K562 (cell line): ENCODE measurements around the gene TBC1D5. TPM values are rescaled to one million over a fixed set of nuclear protein-coding genes. Genes with fewer than 3 reads are reported as not detected.
A peak's percentile ranks its signal among the peaks of the same experiment; 100 is the strongest.

ENCODE experiments used
- BHLHE40 ChIP-seq: IDR thresholded peaks from 2 replicates; pipeline ENCODE4 v1.6.1; 2011; ENCODE audit warnings: low read length, improper control_type of control experiment
- CBFA2T2 ChIP-seq: fragments of 450-650 bp; conservative IDR thresholded peaks from 2 replicates; pipeline ENCODE4 v1.6.1; 2017; ENCODE audit warnings: mild to moderate bottlenecking
- DMBX1 ChIP-seq: fragments of 250-450 bp; sonication (Bioruptor Pico); IDR thresholded peaks from 2 replicates; pipeline ENCODE4 v1.8.0; 2022; ENCODE audit warnings: inconsistent platforms, mild to moderate bottlenecking, moderate library complexity, borderline replicate concordance
- MECOM ChIP-seq: fragments of 250-450 bp; sonication (Bioruptor Pico); IDR thresholded peaks from 2 replicates; pipeline ENCODE4 v1.8.0; 2022; ENCODE audit warnings: inconsistent platforms
- MEIS2 ChIP-seq: fragments of 450-650 bp; IDR thresholded peaks from 2 replicates; pipeline ENCODE4 v1.6.1; 2014; ENCODE audit warnings: mild to moderate bottlenecking; ENCODE audit not compliant: partially characterized antibody
- NCOA6 ChIP-seq: fragments of 450-650 bp; IDR thresholded peaks from 2 replicates; pipeline ENCODE4 v1.6.1; 2017; ENCODE audit warnings: mild to moderate bottlenecking
- NCOR1 ChIP-seq: fragments of 450-650 bp; IDR thresholded peaks from 2 replicates; pipeline ENCODE4 v1.6.1; 2016; ENCODE audit warnings: mild to moderate bottlenecking, moderate library complexity
- NELFE ChIP-seq: IDR thresholded peaks from 2 replicates; pipeline ENCODE4 v1.6.1; 2011; ENCODE audit warnings: mild to moderate bottlenecking; ENCODE audit not compliant: insufficient read depth, insufficient read length
- NKRF ChIP-seq: fragments of 450-650 bp; IDR thresholded peaks from 2 replicates; pipeline ENCODE4 v1.6.1; 2016; ENCODE audit warnings: borderline replicate concordance
- RAD51 ChIP-seq: fragments of 450-650 bp; IDR thresholded peaks from 2 replicates; pipeline ENCODE4 v1.7.1; 2016; ENCODE audit warnings: low read depth, mild to moderate bottlenecking, borderline replicate concordance
- SNRNP70 ChIP-seq: fragments of 200-400 bp; formaldehyde crosslinking; optimal IDR thresholded peaks from 2 replicates; pipeline ENCODE3; 2017; ENCODE audit warnings: low read depth, low read length
- TAL1 ChIP-seq: fragments of 450-650 bp; IDR thresholded peaks from 2 replicates; pipeline ENCODE4 v1.6.1; 2016; ENCODE audit warnings: mild to moderate bottlenecking
- TSHZ1 ChIP-seq: fragments of 250-450 bp; sonication (Bioruptor Pico); IDR thresholded peaks from 2 replicates; pipeline ENCODE4 v1.4.0; 2020; ENCODE audit warnings: mild to moderate bottlenecking, moderate library complexity
- ZNF41 ChIP-seq: fragments of 250-450 bp; sonication (Bioruptor Pico); conservative IDR thresholded peaks from 2 replicates; pipeline ENCODE4 v1.4.0; 2020; ENCODE audit warnings: mild to moderate bottlenecking
- ZNF639 ChIP-seq, 2 experiments: fragments of 200-800 bp in 1 of 2; sonication (Bioruptor generic) in 1 of 2; sonication (generic) in 1 of 2; formaldehyde crosslinking in 1 of 2; IDR thresholded peaks in 1 of 2; conservative IDR thresholded peaks in 1 of 2; 2 replicates each; pipeline versions ENCODE4 v1.5.0 to v1.6.1; 2016 to 2020; ENCODE audit warnings: missing compliant biosample characterization in 1 of 2, missing genetic modification characterization in 1 of 2, missing genetic modification reagents in 1 of 2
- polyA plus RNA-seq, 8 experiments: library from polyadenylated mRNA; depleted of rRNA in 4 of 8; stranded (reverse) in 5 of 8; unstranded in 3 of 8; fragments of >200 nt; fragmentation: Nextera tagmentation in 2 of 8; fragmentation: Illumina TruSeq in 1 of 8; extraction: Ambion mirVana in 2 of 8; extraction: Trizol in 1 of 8; gene quantifications; 2 replicates each; pipeline versions ENCODE4 v1.2.1 to v1.2.3, GENCODE V29; 2011 to 2014; ENCODE audit warnings: inconsistent platforms in 1 of 8, missing spikeins in 1 of 8
- total RNA-seq, 7 experiments: library from RNA; depleted of rRNA in 6 of 7; stranded (reverse); fragments of >200 nt in 6 of 7; fragmentation: Illumina TruSeq in 2 of 7; extraction: Trizol in 2 of 7; gene quantifications; 2 replicates each; pipeline versions ENCODE4 v1.2.1 to v1.2.3, GENCODE V29; 2011 to 2021; ENCODE audit warnings: low replicate concordance in 1 of 7
- TF ChIP-seq, protein P1 (sequence below): fragments of 200-800 bp; sonication (Bioruptor generic); IDR thresholded peaks from 2 replicates; pipeline ENCODE4 v1.6.1; 2016; ENCODE audit warnings: missing genetic modification characterization, missing compliant biosample characterization

Gene TBC1D5
- total and polyA plus RNA-seq, 9 of the 15 experiments (the other 6 are each of a cell fraction or from before 2014, with no cell fraction given) = 2.9 to 38.1 (median 25.6) TPM

- TF ChIP-seq DMBX1 (CRISPR knock-in tag) (peak; percentile 32; the same call in 1 of the 2 replicates), ZNF41 (CRISPR knock-in tag) (no peak), MEIS2 (peak; percentile 87), NKRF (no peak), TAL1 (peak; percentile 56), MECOM (CRISPR knock-in tag) (0 out of 2 replicates have a peak, but pooled peaks have one; percentile 33), NCOR1 (peak; percentile 34), NCOA6 (no peak), ZNF639 (CRISPR knock-in tag; conservative IDR thresholded peaks at IDR 0.05 in 1 of 2, IDR thresholded peaks at IDR 0.05 in 1 of 2) (no peak), CBFA2T2 (peak; percentile 70), NELFE (no peak), RAD51 (peak; percentile 65; the same call in 1 of the 2 replicates), BHLHE40 (peak; percentile 44; the same call in 1 of the 2 replicates), SNRNP70 (no peak), TSHZ1 (CRISPR knock-in tag) (no peak)
- TF ChIP-seq, protein P1, sequence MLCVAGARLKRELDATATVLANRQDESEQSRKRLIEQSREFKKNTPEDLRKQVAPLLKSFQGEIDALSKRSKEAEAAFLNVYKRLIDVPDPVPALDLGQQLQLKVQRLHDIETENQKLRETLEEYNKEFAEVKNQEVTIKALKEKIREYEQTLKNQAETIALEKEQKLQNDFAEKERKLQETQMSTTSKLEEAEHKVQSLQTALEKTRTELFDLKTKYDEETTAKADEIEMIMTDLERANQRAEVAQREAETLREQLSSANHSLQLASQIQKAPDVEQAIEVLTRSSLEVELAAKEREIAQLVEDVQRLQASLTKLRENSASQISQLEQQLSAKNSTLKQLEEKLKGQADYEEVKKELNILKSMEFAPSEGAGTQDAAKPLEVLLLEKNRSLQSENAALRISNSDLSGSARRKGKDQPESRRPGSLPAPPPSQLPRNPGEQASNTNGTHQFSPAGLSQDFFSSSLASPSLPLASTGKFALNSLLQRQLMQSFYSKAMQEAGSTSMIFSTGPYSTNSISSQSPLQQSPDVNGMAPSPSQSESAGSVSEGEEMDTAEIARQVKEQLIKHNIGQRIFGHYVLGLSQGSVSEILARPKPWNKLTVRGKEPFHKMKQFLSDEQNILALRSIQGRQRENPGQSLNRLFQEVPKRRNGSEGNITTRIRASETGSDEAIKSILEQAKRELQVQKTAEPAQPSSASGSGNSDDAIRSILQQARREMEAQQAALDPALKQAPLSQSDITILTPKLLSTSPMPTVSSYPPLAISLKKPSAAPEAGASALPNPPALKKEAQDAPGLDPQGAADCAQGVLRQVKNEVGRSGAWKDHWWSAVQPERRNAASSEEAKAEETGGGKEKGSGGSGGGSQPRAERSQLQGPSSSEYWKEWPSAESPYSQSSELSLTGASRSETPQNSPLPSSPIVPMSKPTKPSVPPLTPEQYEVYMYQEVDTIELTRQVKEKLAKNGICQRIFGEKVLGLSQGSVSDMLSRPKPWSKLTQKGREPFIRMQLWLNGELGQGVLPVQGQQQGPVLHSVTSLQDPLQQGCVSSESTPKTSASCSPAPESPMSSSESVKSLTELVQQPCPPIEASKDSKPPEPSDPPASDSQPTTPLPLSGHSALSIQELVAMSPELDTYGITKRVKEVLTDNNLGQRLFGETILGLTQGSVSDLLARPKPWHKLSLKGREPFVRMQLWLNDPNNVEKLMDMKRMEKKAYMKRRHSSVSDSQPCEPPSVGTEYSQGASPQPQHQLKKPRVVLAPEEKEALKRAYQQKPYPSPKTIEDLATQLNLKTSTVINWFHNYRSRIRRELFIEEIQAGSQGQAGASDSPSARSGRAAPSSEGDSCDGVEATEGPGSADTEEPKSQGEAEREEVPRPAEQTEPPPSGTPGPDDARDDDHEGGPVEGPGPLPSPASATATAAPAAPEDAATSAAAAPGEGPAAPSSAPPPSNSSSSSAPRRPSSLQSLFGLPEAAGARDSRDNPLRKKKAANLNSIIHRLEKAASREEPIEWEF (CRISPR knock-in tag) = peak; percentile 82; the same call in 1 of the 2 replicates
These were observed 299.3 kb downstream of the TBC1D5 start (continued) for GRCh38 chr3:17443142-17443541.
